H1 (cell line): ENCODE results near the gene UGT1A6. TPM values are rescaled to one million over a fixed set of nuclear protein-coding genes. Genes with fewer than 3 reads are reported as not detected.

ENCODE experiments used
- CTCF ChIA-PET: fragments of 300-600 bp; sonication (Branson Sonifier 250); formaldehyde crosslinking; loops from one replicate; lab custom pipeline; 2021; ENCODE audit not compliant: partially characterized antibody; lab: Charles Lee
- POLR2A ChIA-PET: fragments of 300-600 bp; sonication (Branson Sonifier 250); formaldehyde crosslinking; loops from one replicate; lab custom pipeline; 2021; ENCODE audit warnings: inconsistent platforms; ENCODE audit not compliant: partially characterized antibody; lab: Charles Lee
- DNase-seq, 2 experiments: peaks; one replicate each; pipeline versions ENCODE4 v3.0.0 to v3.0.0-alpha.2; 2010 to 2022; ENCODE audit warnings: low spot score in 2 of 2, low read depth in 1 of 2, mixed read lengths in 1 of 2
- FAIRE-seq: peaks from 2 replicates; lab custom pipeline; 2011; peaks lifted over from hg19 to GRCh38; lab: Jason Lieb, UNC
- H2AFZ ChIP-seq: 2 replicates; pipeline ENCODE4 v1.8.1; 2012; ENCODE audit warnings: low read length, inconsistent platforms
- H2AK5ac ChIP-seq: 2 replicates; pipeline ENCODE4 v1.6.1; 2013; ENCODE audit warnings: low read depth, low read length
- H2BK120ac ChIP-seq: replicated peaks from 2 replicates; pipeline ENCODE3; 2013; ENCODE audit warnings: low read depth, low read length, inconsistent platforms
- H2BK12ac ChIP-seq: 2 replicates; pipeline ENCODE4 v1.6.1; 2013; ENCODE audit warnings: low read depth, low read length
- H2BK15ac ChIP-seq: 2 replicates; pipeline ENCODE4 v1.6.1; 2013; ENCODE audit warnings: low read length
- H2BK20ac ChIP-seq: 2 replicates; pipeline ENCODE4 v1.6.1; 2013; ENCODE audit warnings: low read length
- H2BK5ac ChIP-seq: 2 replicates; pipeline ENCODE4 v1.6.1; 2013; ENCODE audit warnings: low read depth, low read length
- H3K14ac ChIP-seq: 2 replicates; pipeline ENCODE4 v1.6.1; 2013; ENCODE audit warnings: inconsistent platforms; ENCODE audit not compliant: insufficient read length
- H3K18ac ChIP-seq: 2 replicates; pipeline ENCODE4 v1.6.1; 2013; ENCODE audit warnings: low read length; ENCODE audit errors: extremely low read depth
- H3K23ac ChIP-seq: 2 replicates; pipeline ENCODE4 v1.6.1; 2013; ENCODE audit warnings: inconsistent platforms; ENCODE audit not compliant: insufficient read length
- H3K23me2 ChIP-seq: 2 replicates; pipeline ENCODE4 v1.6.1; 2013; ENCODE audit warnings: low read depth, low read length
- H3K27ac ChIP-seq: 2 replicates; pipeline ENCODE4 v1.6.1; 2011; ENCODE audit warnings: low read depth, low read length, inconsistent platforms
- H3K27me3 ChIP-seq, 4 experiments: replicated peaks in 1 of 4; 1 replicate in 1 of 4; 2 replicates in 3 of 4; pipeline versions ENCODE4 v1.6.1 to v1.8.1; 2011 to 2013; ENCODE audit warnings: low read length in 3 of 4, mild to moderate bottlenecking in 3 of 4, inconsistent platforms in 2 of 4, mixed read lengths in 2 of 4, moderate library complexity in 1 of 4; ENCODE audit not compliant: control insufficient read depth in 3 of 4, insufficient read depth in 3 of 4; ENCODE audit errors: extremely low read depth in 1 of 4
- H3K36me3 ChIP-seq, 4 experiments: 2 replicates each; pipeline versions ENCODE4 v1.6.1 to v1.8.1; 2011 to 2013; ENCODE audit warnings: mild to moderate bottlenecking in 4 of 4, low read length in 3 of 4, moderate library complexity in 2 of 4, control low read depth in 1 of 4, inconsistent platforms in 1 of 4; ENCODE audit not compliant: insufficient read depth in 4 of 4, control insufficient read depth in 2 of 4
- H3K4ac ChIP-seq: replicated peaks from 2 replicates; pipeline ENCODE3; 2013; ENCODE audit warnings: low read length, low read depth, mixed read lengths, inconsistent platforms; ENCODE audit not compliant: insufficient read length
- H3K4me1 ChIP-seq, 4 experiments: replicated peaks in 1 of 4; 1 replicate in 1 of 4; 2 replicates in 3 of 4; pipeline versions ENCODE4 v1.6.1 to v1.8.1; 2011 to 2013; ENCODE audit warnings: low read length in 3 of 4, inconsistent platforms in 2 of 4, mixed read lengths in 1 of 4; ENCODE audit not compliant: insufficient read depth in 4 of 4, control insufficient read depth in 3 of 4
- H3K4me2 ChIP-seq, 2 experiments: 2 replicates each; pipeline versions ENCODE4 v1.6.1 to v1.8.1; 2011 to 2013; ENCODE audit warnings: low read depth in 2 of 2, low read length in 2 of 2, control low read depth in 1 of 2, inconsistent platforms in 1 of 2, mild to moderate bottlenecking in 1 of 2; ENCODE audit not compliant: insufficient read depth in 1 of 2
- H3K4me3 ChIP-seq, 4 experiments: fragments of 200-600, 300-600 bp in 1 of 4; sonication (generic), shearing (Covaris generic), sonication (Bioruptor Twin) in 1 of 4; 2 replicates each; pipeline versions ENCODE4 v1.5.1 to v1.8.1; 2011 to 2016; ENCODE audit warnings: low read length in 4 of 4, low read depth in 3 of 4, control low read depth in 2 of 4, inconsistent platforms in 2 of 4, mild to moderate bottlenecking in 2 of 4, mixed read lengths in 1 of 4, moderate library complexity in 1 of 4; ENCODE audit not compliant: insufficient read depth in 2 of 4; ENCODE audit errors: extremely low read depth in 1 of 4
- H3K56ac ChIP-seq: replicated peaks from 2 replicates; pipeline ENCODE3; 2013; ENCODE audit warnings: low read depth, mild to moderate bottlenecking, mixed read lengths, low read length, inconsistent platforms; ENCODE audit not compliant: insufficient read length
- H3K79me1 ChIP-seq: 2 replicates; pipeline ENCODE4 v1.6.1; 2013; ENCODE audit warnings: low read depth, low read length, control low read depth
- H3K79me2 ChIP-seq, 2 experiments: 2 replicates each; pipeline versions ENCODE4 v1.6.1 to v1.8.1; 2012 to 2013; ENCODE audit warnings: low read length in 2 of 2, mild to moderate bottlenecking in 2 of 2, inconsistent platforms in 1 of 2; ENCODE audit not compliant: insufficient read depth in 2 of 2, control insufficient read depth in 1 of 2
- H3K9ac ChIP-seq, 4 experiments: replicated peaks in 1 of 4; 1 replicate in 1 of 4; 2 replicates in 3 of 4; pipeline versions ENCODE4 v1.6.1 to v1.8.1; 2011 to 2013; ENCODE audit warnings: low read depth in 3 of 4, low read length in 3 of 4, control low read depth in 2 of 4, mild to moderate bottlenecking in 2 of 4, moderate library complexity in 2 of 4, inconsistent platforms in 1 of 4; ENCODE audit errors: extremely low read depth in 1 of 4
- H3K9me3 ChIP-seq, 2 experiments: 2 replicates each; pipeline versions ENCODE4 v1.6.1 to v1.8.1; 2012 to 2013; ENCODE audit warnings: mild to moderate bottlenecking in 2 of 2, moderate library complexity in 2 of 2, control low read depth in 1 of 2, inconsistent platforms in 1 of 2, low read depth in 1 of 2, low read length in 1 of 2, mixed read lengths in 1 of 2; ENCODE audit not compliant: insufficient read depth in 2 of 2
- H4K20me1 ChIP-seq, 2 experiments: replicated peaks in 1 of 2; 2 replicates each; pipeline versions ENCODE3 to v1.8.1; 2011 to 2013; ENCODE audit warnings: inconsistent platforms in 2 of 2, low read length in 2 of 2, mild to moderate bottlenecking in 1 of 2; ENCODE audit not compliant: insufficient read depth in 2 of 2, control insufficient read depth in 1 of 2
- H4K5ac ChIP-seq: 2 replicates; pipeline ENCODE4 v1.6.1; 2013; ENCODE audit warnings: low read length, low read depth, mixed read lengths, inconsistent platforms; ENCODE audit not compliant: insufficient read length
- H4K8ac ChIP-seq: 2 replicates; pipeline ENCODE4 v1.8.0; 2013; ENCODE audit warnings: mild to moderate bottlenecking, moderate library complexity, low read length, inconsistent platforms; ENCODE audit not compliant: insufficient read depth; ENCODE audit errors: extremely low read depth
- H4K91ac ChIP-seq: replicated peaks from 2 replicates; pipeline ENCODE3; 2013; ENCODE audit warnings: low read length, mixed read lengths, inconsistent platforms; ENCODE audit not compliant: insufficient read length
- ATF3 ChIP-seq: IDR thresholded peaks from 2 replicates; pipeline ENCODE4 v1.6.1; 2011; ENCODE audit warnings: low read depth, mild to moderate bottlenecking, low read length; ENCODE audit not compliant: insufficient read depth
- BACH1 ChIP-seq: IDR thresholded peaks from 2 replicates; pipeline ENCODE4 v1.6.1; 2012; ENCODE audit warnings: low read length, improper control_type of control experiment
- CHD2 ChIP-seq: IDR thresholded peaks from 2 replicates; pipeline ENCODE4 v1.6.1; 2012; ENCODE audit warnings: low read length, improper control_type of control experiment
- HDAC2 ChIP-seq, 2 experiments: fragments of 300-600 bp in 1 of 2; sonication (generic) in 1 of 2; IDR thresholded peaks; 2 replicates each; pipeline ENCODE4 v1.6.1; 2011 to 2012; ENCODE audit warnings: low read depth in 2 of 2, low read length in 2 of 2, mild to moderate bottlenecking in 2 of 2, moderate library complexity in 2 of 2, borderline replicate concordance in 1 of 2, inconsistent platforms in 1 of 2
- KDM1A ChIP-seq: fragments of 200-600, 300-600 bp; sonication (generic); IDR thresholded peaks from 2 replicates; pipeline ENCODE4 v1.7.1; 2016; ENCODE audit warnings: mild to moderate bottlenecking, low read length, borderline replicate concordance
- PHF8 ChIP-seq: fragments of 200-600 bp; sonication (generic); conservative IDR thresholded peaks from 2 replicates; pipeline ENCODE4 v1.7.1; 2012; ENCODE audit warnings: low read depth, mild to moderate bottlenecking, inconsistent platforms, low read length, moderate library complexity
- RXRA ChIP-seq: IDR thresholded peaks from 2 replicates; pipeline ENCODE4 v1.6.1; 2011; ENCODE audit warnings: low read depth, mild to moderate bottlenecking, low read length, moderate library complexity; ENCODE audit not compliant: insufficient read depth
- SIRT6 ChIP-seq: IDR thresholded peaks from one replicate; pipeline ENCODE4 v1.7.1; 2012; ENCODE audit warnings: low read length, inconsistent platforms
- SP1 ChIP-seq: IDR thresholded peaks from 2 replicates; pipeline ENCODE4 v1.6.1; 2011; ENCODE audit warnings: low read depth, low read length
- SRF ChIP-seq: IDR thresholded peaks from 2 replicates; pipeline ENCODE4 v1.6.1; 2011; ENCODE audit warnings: mild to moderate bottlenecking, low read depth, low read length, moderate library complexity
- TEAD4 ChIP-seq: IDR thresholded peaks from 2 replicates; pipeline ENCODE4 v1.6.1; 2012; ENCODE audit warnings: low read depth, low read length, inconsistent platforms, mixed read lengths
- WGBS, 2 experiments: shearing (Covaris generic) in 1 of 2; methylation state at CpG; one replicate each; pipeline versions ENCODE4 v1.1.6 to v1.1.7; 2013 to 2015; ENCODE audit warnings: low lambda C conversion rate in 2 of 2, mixed read lengths in 2 of 2, inconsistent platforms in 1 of 2, low coverage in 1 of 2, missing lambda C conversion rate in 1 of 2; ENCODE audit not compliant: insufficient replicate concordance in 2 of 2, insufficient coverage in 1 of 2, insufficient read length in 1 of 2; ENCODE audit errors: extremely low coverage in 1 of 2, missing lambda C conversion rate in 1 of 2; 5-methylcytosine and 5-hydroxymethylcytosine counted together
- polyA plus RNA-seq, 7 experiments: library from polyadenylated mRNA; depleted of rRNA in 3 of 7; stranded (reverse) in 5 of 7; unstranded in 2 of 7; fragments of >200 nt in 5 of 7; fragments of 200-250 nt in 2 of 7; gene quantifications; 1 replicate in 5 of 7; 2 replicates in 1 of 7; 4 replicates in 1 of 7; pipeline versions ENCODE4 v1.2.1 to v1.2.3, GENCODE V29; 2011 to 2013; ENCODE audit warnings: missing spikeins in 2 of 7, mixed read lengths in 2 of 7
- total RNA-seq: library from RNA; stranded (reverse); fragmentation: NEBNext Ultra II Directional; extraction: Animal tissue kit (Norgen Biotek cat#: 25700); gene quantifications from 2 replicates; pipeline ENCODE4 v1.2.1, GENCODE V29; 2021

UGT1A6 gene
- total and polyA plus RNA-seq, 2 of the 8 experiments (the other 6 are each of a cell fraction or from before 2014, with no cell fraction given), result not detected

- no peaks in the 10 kb centered on the region for H3K4me1 ChIP-seq
- no peak for FAIRE-seq
Observed at GRCh38 chr2:233728723-233729301, 36.1 kb downstream of the UGT1A6 start, which contains the start of gene UGT1A3. TSS of gene UGT1A3 (plus strand) at chr2:233729042. CDS start at chr2:233729127, 85 bp downstream.

More at GRCh38 chr2:233728723-233729301, 36.1 kb downstream of the UGT1A6 start, which contains the start of gene UGT1A3:
- no peak within 1 kb of the TSS for H3K23ac ChIP-seq
- H3K4me2 ChIP-seq, result no peak within 1 kb of the TSS
- no peaks in the 10 kb centered on the region for H3K27me3 ChIP-seq
- no peak within 1 kb of the TSS for H3K27ac ChIP-seq
- no peak within 1 kb of the TSS for H2BK15ac ChIP-seq
- TF ChIP-seq HDAC2 (IDR thresholded peaks at IDR 0.05; ENCODE audit: borderline replicate concordance in 1 of 2, low read depth in 2 of 2, low read length in 2 of 2), result no peak
- TF ChIP-seq ATF3, result no peak
- no peak for TF ChIP-seq TEAD4
- TF ChIP-seq SIRT6, result no peak
- TF ChIP-seq CHD2, result no peak
- TF ChIP-seq SP1, result no peak
- no peak for TF ChIP-seq RXRA
- TF ChIP-seq BACH1, result no peak
- no peak for TF ChIP-seq KDM1A
- no peak for TF ChIP-seq PHF8
- no peak for TF ChIP-seq SRF
- TF ChIP-seq, all 59 proteins: peak for 0
- Histone ChIP-seq H2AK5ac (no peak within 1 kb of the TSS), H2BK5ac (no peak within 1 kb of the TSS), H3K18ac (no peak within 1 kb of the TSS), H2BK120ac (no peak within 1 kb of the TSS), H3K79me2 (no peaks in the 10 kb centered on the region), H4K20me1 (no peaks in the 10 kb centered on the region), H3K23me2 (no peaks in the 10 kb centered on the region), H3K14ac (no peak within 1 kb of the TSS), H2BK12ac (no peak within 1 kb of the TSS), H3K9me3 (peaks cover 3 to 18% of the 10 kb centered on the region in 2 experiments; a peak in 3 of 4 replicates), H3K9ac (no peak within 1 kb of the TSS), H3K79me1 (no peaks in the 10 kb centered on the region), H4K91ac (no peak within 1 kb of the TSS), H3K56ac (no peak within 1 kb of the TSS), H3K4ac (no peak within 1 kb of the TSS), H3K36me3 (no peaks in the 10 kb centered on the region), H4K5ac (no peak within 1 kb of the TSS), H3K4me3 (no peak within 1 kb of the TSS), H2BK20ac (no peak within 1 kb of the TSS), H4K8ac (no peak within 1 kb of the TSS), H2AFZ (no peak within 1 kb of the TSS)
- 87% methylated on average over 8 of the region's 8 CpGs; no CpG with 5 or more reads in 1 of the 2 experiments for WGBS, 2 experiments
- no peak for DNase-seq
- ChIA-PET CTCF (interaction anchor here (1.3 to 1.4 kb wide), 2 partner anchors 8 to 17 kb away, joined by 3 to 4 read pairs; no protein-coding TSS in a partner anchor), POLR2A (no interaction called here)
